Measurements from ENCODE around the gene FAM156B.
"Not testable (repeated sequence)": the region's sequence is repeated elsewhere in the genome, so short reads cannot be mapped to it uniquely, and the experiment has no call there.

FAM156B gene

DNA sequence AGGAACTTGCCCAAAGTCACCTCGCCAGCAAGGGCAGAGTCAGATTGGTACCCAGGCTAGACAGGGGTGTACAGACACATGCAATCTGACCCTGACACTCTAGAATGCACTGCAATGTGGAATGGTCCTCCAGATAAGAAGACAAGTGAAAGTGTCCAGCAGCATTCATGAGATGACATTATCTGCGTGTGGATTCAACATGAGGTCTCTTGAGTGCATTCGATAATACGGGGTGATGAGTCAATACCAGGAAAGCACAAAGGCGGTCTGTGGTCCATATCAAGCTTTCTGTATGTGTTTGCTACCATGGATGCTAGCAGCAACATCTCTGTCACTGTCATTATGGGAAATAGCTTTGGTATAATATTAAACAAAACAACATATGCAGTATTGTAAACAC lies 22.5 kb upstream of the FAM156B start:
- CTCF ChIA-PET, result no interaction called here
- POLR2A ChIA-PET, result no interaction called here
- TF ChIP-seq, protein P1, sequence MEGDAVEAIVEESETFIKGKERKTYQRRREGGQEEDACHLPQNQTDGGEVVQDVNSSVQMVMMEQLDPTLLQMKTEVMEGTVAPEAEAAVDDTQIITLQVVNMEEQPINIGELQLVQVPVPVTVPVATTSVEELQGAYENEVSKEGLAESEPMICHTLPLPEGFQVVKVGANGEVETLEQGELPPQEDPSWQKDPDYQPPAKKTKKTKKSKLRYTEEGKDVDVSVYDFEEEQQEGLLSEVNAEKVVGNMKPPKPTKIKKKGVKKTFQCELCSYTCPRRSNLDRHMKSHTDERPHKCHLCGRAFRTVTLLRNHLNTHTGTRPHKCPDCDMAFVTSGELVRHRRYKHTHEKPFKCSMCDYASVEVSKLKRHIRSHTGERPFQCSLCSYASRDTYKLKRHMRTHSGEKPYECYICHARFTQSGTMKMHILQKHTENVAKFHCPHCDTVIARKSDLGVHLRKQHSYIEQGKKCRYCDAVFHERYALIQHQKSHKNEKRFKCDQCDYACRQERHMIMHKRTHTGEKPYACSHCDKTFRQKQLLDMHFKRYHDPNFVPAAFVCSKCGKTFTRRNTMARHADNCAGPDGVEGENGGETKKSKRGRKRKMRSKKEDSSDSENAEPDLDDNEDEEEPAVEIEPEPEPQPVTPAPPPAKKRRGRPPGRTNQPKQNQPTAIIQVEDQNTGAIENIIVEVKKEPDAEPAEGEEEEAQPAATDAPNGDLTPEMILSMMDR (IDR thresholded peaks at IDR 0.05; ENCODE audit: control extremely low read depth, extremely low read depth, low read depth, missing control alignments), result no peak
- DNase-seq (ENCODE audit: extremely low spot score), result no peak

- DNase-seq (ENCODE audit: extremely low spot score); CTCF ChIA-PET; POLR2A ChIA-PET: not testable (repeated sequence)
These were observed 21.7 kb upstream of the FAM156B start for GRCh38 chrX:52875436-52875835.

DNA sequence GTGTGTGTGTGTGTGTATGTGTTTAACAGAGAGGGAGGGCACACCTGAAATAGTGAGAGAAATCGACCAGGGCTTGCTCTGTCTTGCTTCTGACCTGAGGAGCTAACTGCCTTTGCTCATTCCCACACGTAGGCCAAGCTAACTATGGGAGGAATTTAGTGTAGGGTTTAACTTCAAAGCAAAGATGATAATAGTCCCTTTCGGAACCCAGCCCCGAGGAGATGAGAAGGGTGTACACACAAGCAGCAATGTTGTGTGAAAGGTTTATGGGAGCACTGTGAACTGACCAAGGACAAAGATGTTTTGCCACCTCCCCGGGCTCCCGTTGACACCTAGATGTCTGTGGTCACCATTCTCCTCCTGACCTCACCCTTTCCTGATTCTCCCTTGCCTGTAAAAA lies 20.7 kb upstream of the FAM156B start:
- POLR2A ChIA-PET; DNase-seq (ENCODE audit: extremely low spot score); CTCF ChIA-PET: not testable (repeated sequence)

DNA sequence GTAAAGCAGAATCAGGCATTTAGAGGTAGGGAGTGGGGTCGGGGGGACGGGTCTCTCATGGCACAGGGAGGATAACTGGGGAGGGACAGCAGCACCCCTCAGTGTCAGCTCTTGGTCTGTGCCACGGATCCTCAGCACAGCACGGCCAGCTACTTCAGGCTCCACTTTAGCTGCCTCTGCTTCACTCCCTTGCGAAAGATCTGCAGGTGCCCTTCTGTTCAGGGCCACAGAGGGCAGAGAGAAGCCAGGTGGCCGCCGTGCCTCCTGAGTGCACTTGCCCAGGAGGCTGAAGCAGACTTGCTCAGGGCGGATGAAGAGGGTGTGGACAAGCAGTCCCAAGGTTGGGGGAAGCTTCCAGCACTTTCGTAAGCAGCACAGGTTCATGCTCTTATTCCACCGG lies 9.7 kb upstream of the FAM156B start:
- CTCF ChIA-PET; POLR2A ChIA-PET; DNase-seq (ENCODE audit: extremely low spot score): not testable (repeated sequence)

- CTCF ChIA-PET; DNase-seq (ENCODE audit: extremely low spot score); POLR2A ChIA-PET: not testable (repeated sequence)
These were observed 9.0 kb upstream of the FAM156B start for GRCh38 chrX:52888090-52888489.

DNA sequence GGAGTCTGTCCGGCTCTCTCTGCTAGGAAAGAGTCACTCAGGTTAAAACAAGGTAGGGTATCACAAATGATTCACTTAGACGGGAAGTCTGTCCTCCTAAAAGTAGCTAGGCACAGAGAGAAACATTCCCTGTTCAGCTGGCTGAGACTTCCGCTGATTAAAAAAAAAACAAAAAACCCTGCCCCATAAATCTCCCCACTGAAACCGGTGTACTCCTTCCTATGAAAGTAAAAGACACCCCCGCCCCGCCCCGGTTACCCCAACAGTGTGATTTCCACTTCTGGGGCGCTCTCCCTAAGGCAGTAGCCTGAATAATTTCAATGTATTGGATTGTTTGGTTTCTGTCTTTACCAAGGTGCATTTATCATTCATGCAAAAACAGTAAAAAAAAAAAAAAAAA lies 692 bp upstream of the FAM156B start:
- POLR2A ChIA-PET; DNase-seq (ENCODE audit: extremely low spot score); CTCF ChIA-PET: not testable (repeated sequence)

GRCh38 chrX:52905531-52905930 lies 8.4 kb downstream of the FAM156B start:
- CTCF ChIA-PET, result not testable (repeated sequence)

DNA sequence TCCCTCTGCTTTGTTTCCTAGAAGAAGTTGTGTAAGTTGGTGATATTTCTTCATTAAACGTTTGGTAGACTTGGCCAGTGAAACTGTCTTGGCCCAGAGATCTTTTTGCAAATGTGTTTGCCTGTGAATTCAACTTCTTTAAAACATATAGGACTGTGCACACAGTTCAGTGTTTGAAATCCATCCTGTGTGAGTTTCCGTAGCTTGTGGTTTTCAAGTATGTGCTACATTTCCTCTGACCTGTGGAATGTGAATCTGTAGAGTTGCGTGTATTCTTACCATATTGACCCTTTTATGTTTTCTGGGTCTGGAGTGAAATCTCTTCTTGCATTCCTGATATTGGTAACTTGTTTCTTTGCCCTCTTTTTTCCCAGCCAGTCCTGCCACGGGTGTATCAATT lies 8.9 kb downstream of the FAM156B start:
- POLR2A ChIA-PET; DNase-seq (ENCODE audit: extremely low spot score); CTCF ChIA-PET: not testable (repeated sequence)

More at GRCh38 chrX:52905531-52905930, 8.4 kb downstream of the FAM156B start:
- DNase-seq (ENCODE audit: extremely low spot score); POLR2A ChIA-PET: not testable (repeated sequence)

DNA sequence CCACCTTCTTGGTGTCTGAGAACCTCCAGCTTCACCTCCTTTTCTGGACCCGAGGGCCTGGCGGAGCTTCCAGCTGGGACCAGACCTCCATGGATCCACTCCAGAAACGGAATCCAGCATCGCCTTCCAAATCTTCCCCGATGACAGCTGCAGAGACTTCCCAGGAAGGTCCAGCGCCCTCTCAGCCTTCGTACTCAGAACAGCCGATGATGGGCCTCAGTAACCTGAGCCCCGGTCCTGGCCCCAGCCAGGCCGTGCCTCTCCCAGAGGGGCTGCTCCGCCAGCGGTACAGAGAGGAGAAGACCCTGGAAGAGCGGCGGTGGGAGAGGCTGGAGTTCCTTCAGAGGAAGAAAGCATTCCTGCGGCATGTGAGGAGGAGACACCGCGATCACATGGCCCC lies 10.0 kb downstream of the FAM156B start:
- DNase-seq (ENCODE audit: extremely low spot score); CTCF ChIA-PET; POLR2A ChIA-PET: not testable (repeated sequence)

DNA sequence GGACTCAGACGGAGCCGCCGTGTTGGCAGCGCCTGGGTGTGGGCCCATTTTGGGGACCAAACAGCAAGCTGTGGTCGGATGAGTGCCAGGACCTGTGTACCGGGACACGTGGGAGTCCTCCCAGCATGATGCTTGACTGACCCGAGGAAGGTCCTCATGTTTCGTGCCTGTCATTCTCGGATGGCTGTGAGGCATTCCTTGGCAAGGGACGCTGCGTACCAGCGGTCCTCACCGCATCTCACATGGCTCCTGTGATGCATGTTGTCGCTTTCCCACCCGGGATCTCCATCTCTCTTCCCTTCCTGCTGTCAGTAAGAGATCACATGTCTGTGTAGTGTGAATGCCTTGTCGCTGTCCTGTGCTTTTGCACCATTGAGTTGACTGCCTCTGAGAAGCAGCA lies 10.8 kb downstream of the FAM156B start:
- CTCF ChIA-PET; POLR2A ChIA-PET; DNase-seq (ENCODE audit: extremely low spot score): not testable (repeated sequence)

GRCh38 chrX:52909313-52909969 lies 12.3 kb downstream of the FAM156B start:
- CTCF ChIA-PET; DNase-seq (ENCODE audit: extremely low spot score); POLR2A ChIA-PET: not testable (repeated sequence)

DNA sequence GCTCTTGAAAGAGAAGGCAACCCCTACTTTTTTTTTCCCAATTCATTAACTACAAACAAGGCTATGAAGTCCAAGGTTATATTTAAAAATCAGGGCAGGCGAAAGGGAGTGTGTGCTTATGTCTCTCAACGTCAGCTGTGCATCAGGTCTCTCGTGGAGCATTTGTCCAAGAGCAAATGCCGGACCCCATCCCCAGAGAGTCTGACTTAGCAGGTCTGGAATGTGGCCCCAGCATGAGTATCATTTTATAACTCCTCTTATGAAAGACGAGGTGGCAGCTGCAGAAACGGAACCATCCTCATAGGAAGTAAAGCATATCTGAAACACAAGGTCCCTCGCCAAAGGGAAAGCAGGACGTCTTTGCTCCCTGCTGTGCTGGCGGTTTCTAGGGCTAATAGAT lies 16.6 kb downstream of the FAM156B start:
- CTCF ChIA-PET; POLR2A ChIA-PET; DNase-seq (ENCODE audit: extremely low spot score): not testable (repeated sequence)

DNA sequence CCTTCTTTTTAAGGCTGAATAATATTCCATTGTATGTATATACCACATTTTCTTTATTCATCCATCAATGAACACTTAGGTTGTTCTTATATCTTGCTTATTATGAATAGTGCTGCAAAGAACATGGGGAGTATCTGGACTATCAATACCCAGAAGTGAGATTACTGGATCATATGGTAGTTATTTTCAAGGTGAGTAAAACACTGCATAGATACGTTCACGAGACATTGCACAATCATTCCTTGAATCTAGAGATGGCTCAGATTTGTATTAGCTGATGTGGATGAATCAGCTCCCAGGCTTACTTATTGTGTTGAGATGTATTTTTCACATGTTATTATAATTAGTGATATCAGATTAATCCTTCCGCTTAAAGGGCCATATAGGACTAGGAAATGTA lies 17.6 kb downstream of the FAM156B start:
- POLR2A ChIA-PET; CTCF ChIA-PET; DNase-seq (ENCODE audit: extremely low spot score): not testable (repeated sequence)

DNA sequence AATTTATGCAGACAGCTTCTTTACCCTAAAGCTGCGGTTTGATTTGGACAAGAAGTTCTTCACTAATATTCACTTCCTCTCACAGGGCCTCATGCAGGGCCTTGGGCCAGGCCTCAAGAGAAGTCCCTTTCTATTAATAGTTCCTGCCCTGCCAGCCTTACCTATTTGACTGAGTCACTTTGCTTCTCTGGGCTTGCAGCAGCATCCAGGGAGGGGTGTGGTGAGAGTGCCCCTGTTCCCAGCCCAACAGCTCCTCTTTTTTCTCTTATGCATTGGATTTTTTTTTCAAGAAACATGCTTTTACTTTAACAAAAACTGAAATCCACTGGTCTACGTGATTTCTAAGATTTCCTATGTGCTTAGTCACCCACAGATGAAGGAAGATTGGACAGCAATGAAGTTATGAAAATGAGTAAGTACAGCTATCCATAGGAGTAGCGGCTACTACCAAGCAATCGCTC lies 26.7 kb downstream of the FAM156B start:
- DNase-seq (ENCODE audit: extremely low spot score), result peak; percentile 26
- TF ChIP-seq, protein P1 (IDR thresholded peaks at IDR 0.05; ENCODE audit: control extremely low read depth, extremely low read depth, low read depth, missing control alignments), result no peak
- CTCF ChIA-PET, result interaction anchor here (1.9 kb wide), 1 partner anchor 11 kb away, joined by 6 read pairs; no protein-coding TSS in a partner anchor
- POLR2A ChIA-PET, result interaction anchor here (0.7 kb wide), 1 partner anchor 11 kb away, joined by 3 read pairs; no protein-coding TSS in a partner anchor

GRCh38 chrX:52930214-52930613 lies 33.1 kb downstream of the FAM156B start:
- POLR2A ChIA-PET; CTCF ChIA-PET; DNase-seq (ENCODE audit: extremely low spot score): not testable (repeated sequence)
